GM18868 (cell line): Measurements from ENCODE around the gene TNF.

Experiments used
- ATAC-seq: cut with Tn5 transposase; IDR thresholded peaks from one replicate; pipeline ENCODE4 v1.9.1; 2021; ENCODE audit warnings: mild to moderate bottlenecking, moderate library complexity; ENCODE audit not compliant: unreplicated experiment

The TNF gene

GRCh38 chr6:31622684-31623091 lies 47.3 kb downstream of the TNF start:
- no peak for ATAC-seq

DNA sequence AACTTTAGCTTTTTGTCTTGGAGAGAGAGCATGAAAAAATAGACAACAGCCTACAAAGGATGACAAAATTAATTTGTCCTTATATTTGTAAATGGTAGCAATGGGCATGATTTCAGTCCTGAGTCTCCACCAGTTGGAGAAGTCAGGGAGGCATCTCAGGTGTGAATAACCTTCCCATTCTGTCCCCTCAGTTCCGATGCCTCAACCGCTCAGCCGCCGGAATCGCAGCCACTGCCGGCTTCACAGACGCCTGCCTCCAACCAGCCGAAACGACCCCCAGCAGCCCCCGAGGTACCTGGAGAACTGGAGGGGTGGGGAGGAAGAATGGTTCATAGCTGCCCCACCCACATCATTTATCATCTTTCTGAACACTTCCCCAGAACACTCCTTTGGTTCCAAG lies 48.7 kb downstream of the TNF start:
- no peak for ATAC-seq

- ATAC-seq, result no peak
Observed at GRCh38 chr6:31626952-31627351, 51.6 kb downstream of the TNF start.

DNA sequence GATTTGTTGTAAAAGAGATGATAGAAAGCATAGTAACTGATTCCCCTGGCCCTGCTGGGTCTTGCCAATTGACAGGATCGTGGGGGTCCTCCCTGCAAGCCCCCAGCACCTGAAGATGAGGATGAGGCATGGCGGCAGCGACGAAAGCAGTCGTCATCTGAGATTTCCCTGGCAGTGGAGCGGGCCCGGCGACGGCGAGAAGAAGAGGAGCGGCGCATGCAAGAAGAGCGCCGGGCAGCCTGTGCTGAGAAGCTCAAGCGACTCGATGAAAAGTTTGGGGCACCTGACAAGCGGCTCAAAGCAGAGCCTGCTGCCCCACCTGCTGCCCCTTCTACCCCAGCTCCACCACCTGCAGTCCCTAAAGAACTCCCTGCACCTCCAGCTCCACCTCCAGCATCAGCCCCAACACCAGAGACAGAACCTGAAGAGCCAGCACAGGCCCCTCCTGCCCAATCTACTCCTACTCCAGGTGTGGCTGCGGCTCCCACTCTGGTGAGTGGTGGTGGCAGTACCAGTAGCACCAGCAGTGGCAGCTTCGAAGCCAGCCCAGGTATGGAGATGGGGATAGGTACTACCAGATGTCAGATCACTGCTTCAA lies 52.4 kb downstream of the TNF start:
- no peak for ATAC-seq
